Measurements from ENCODE around the gene EIF4EBP3. TPM values are rescaled to one million over a fixed set of nuclear protein-coding genes. Genes with fewer than 3 reads are reported as not detected.
A peak's percentile ranks its signal among the peaks of the same experiment; 100 is the strongest.

EIF4EBP3 gene
- total and polyA plus RNA-seq, 2 donors (not counting 1 experiment from before 2014, with no cell fraction given): 1.8 to 3.0 TPM

- peak within 1 kb of the TSS; percentile 1 for H2AFZ ChIP-seq (ENCODE audit: low read length)
- peak within 1 kb of the TSS; percentile 66 to 95 (median 80) for H3K4me3 ChIP-seq (replicated peaks in 1 of 4; ENCODE audit: control extremely low read depth in 1 of 4, insufficient read depth in 1 of 4, low read depth in 3 of 4, low read length in 4 of 4)
These were observed 9.8 kb downstream of the EIF4EBP3 start, which contains the start of gene SRA1 for GRCh38 chr5:140557136-140557805. Gene SRA1, minus strand, starts transcription at chr5:140557473. Its CDS starts 21 bp downstream, at chr5:140557452.

DNA sequence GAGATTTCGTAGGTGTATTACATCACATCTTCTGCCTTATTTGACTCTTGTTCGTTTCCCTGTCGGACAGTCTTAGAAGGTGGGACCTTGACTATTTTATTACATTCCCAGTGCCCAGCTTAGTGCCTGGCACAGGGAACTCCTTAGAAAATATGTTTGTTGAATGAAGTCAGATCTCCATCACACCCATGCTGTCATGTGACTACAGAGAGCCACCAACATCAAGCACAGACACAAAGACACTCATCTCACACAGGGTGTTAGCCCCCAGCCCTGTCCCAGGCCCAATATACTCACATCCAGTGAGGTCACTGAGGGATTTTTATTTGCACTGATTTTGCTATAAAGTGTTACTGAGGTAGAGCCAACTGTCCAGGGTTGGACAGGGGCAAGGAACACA, 10.5 kb downstream of the EIF4EBP3 start:
- peak overlapping the region in 1 of 4 experiments; percentile 95 for H3K4me3 ChIP-seq (replicated peaks in 1 of 4; ENCODE audit: control extremely low read depth in 1 of 4, insufficient read depth in 1 of 4, low read depth in 3 of 4, low read length in 4 of 4)
- peak overlapping the region; percentile 75 for H3K4me2 ChIP-seq (ENCODE audit: extremely low read depth, insufficient read depth, low read length)

More at GRCh38 chr5:140557136-140557805, 9.8 kb downstream of the EIF4EBP3 start, which contains the start of gene SRA1:
- DNase-seq (ENCODE audit: low read depth in 2 of 2): peak; percentile 88 to 89
- Histone ChIP-seq H3K36me3 (ENCODE audit: control insufficient read depth, insufficient read depth, low read length) (no peaks in the 10 kb centered on the region), H3K79me2 (ENCODE audit: control insufficient read depth, insufficient read depth, low read length) (peaks cover 38% of the 10 kb centered on the region), H3K9me3 (ENCODE audit: control insufficient read depth, insufficient read depth, low read depth, low read length) (no peaks in the 10 kb centered on the region), H3K27ac (ENCODE audit: insufficient read depth, low read length) (peak within 1 kb of the TSS; percentile 81), H3K9ac (ENCODE audit: insufficient read depth, low read length) (peak within 1 kb of the TSS; percentile 94), H3K4me2 (ENCODE audit: extremely low read depth, insufficient read depth, low read length) (peak within 1 kb of the TSS; percentile 89), H3K27me3 (ENCODE audit: control insufficient read depth, insufficient read depth, low read length) (no peaks in the 10 kb centered on the region), H3K4me1 (ENCODE audit: control insufficient read depth, extremely low read depth, insufficient read depth, low read length) (no peaks in the 10 kb centered on the region), H4K20me1 (ENCODE audit: control insufficient read depth, extremely low read depth, insufficient read depth, low read length) (no peaks in the 10 kb centered on the region)
- TF ChIP-seq CTCF (conservative IDR thresholded peaks at IDR 0.05 in 1 of 2, IDR thresholded peaks at IDR 0.05 in 1 of 2; ENCODE audit: low read depth in 1 of 2, low read length in 2 of 2) (no peak), EZH2 (IDR thresholded peaks at IDR 0.05; ENCODE audit: low read length, missing control alignments) (no peak)

DNA sequence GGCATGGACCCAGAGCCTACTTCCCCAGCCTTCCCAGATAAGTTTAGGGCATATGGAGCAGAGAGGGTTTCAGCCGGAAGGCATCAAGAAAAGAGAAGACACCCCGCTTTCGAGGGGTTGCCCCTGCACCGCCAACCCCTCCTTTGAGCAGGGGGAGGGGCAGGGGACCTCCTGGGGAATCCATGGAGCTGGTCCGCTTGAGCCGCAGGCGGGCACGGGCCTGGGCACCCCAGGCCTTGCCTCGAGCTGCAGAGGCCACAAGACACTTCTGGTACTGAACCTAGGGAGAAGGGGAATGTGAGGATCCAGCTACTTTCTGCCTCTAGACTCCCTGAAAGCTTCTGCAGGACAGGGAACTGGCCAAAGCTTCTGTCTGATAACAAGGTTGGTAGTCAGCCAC, 11.1 kb downstream of the EIF4EBP3 start:
- H3K27ac ChIP-seq (ENCODE audit: insufficient read depth, low read length): no peak overlapping the region
- no peak overlapping the region for H3K9ac ChIP-seq (ENCODE audit: insufficient read depth, low read length)
- DNase-seq (ENCODE audit: low read depth in 2 of 2): no peak
- H2AFZ ChIP-seq (ENCODE audit: low read length): no peak overlapping the region
- peaks cover 28% of the 10 kb centered on the region for H3K79me2 ChIP-seq (ENCODE audit: control insufficient read depth, insufficient read depth, low read length)
- peaks cover 2% of the 10 kb centered on the region for H3K4me1 ChIP-seq (ENCODE audit: control insufficient read depth, extremely low read depth, insufficient read depth, low read length)
- H3K36me3 ChIP-seq (ENCODE audit: control insufficient read depth, insufficient read depth, low read length): no peaks in the 10 kb centered on the region
- no peaks in the 10 kb centered on the region for H3K9me3 ChIP-seq (ENCODE audit: control insufficient read depth, insufficient read depth, low read depth, low read length)
- no peaks in the 10 kb centered on the region for H4K20me1 ChIP-seq (ENCODE audit: control insufficient read depth, extremely low read depth, insufficient read depth, low read length)
- H3K4me3 ChIP-seq (replicated peaks in 1 of 4; ENCODE audit: control extremely low read depth in 1 of 4, insufficient read depth in 1 of 4, low read depth in 3 of 4, low read length in 4 of 4): no peak overlapping the region
- no peaks in the 10 kb centered on the region for H3K27me3 ChIP-seq (ENCODE audit: control insufficient read depth, insufficient read depth, low read length)
- no peak for TF ChIP-seq CTCF (conservative IDR thresholded peaks at IDR 0.05 in 1 of 2, IDR thresholded peaks at IDR 0.05 in 1 of 2; ENCODE audit: low read depth in 1 of 2, low read length in 2 of 2)
- TF ChIP-seq EZH2 (IDR thresholded peaks at IDR 0.05; ENCODE audit: low read length, missing control alignments): no peak
- H3K4me2 ChIP-seq (ENCODE audit: extremely low read depth, insufficient read depth, low read length): no peak overlapping the region

More for the DNA sequence above, 10.5 kb downstream of the EIF4EBP3 start:
- H4K20me1 ChIP-seq (ENCODE audit: control insufficient read depth, extremely low read depth, insufficient read depth, low read length): no peaks in the 10 kb centered on the region
- no peaks in the 10 kb centered on the region for H3K4me1 ChIP-seq (ENCODE audit: control insufficient read depth, extremely low read depth, insufficient read depth, low read length)
- peak overlapping the region; percentile 81 for H3K27ac ChIP-seq (ENCODE audit: insufficient read depth, low read length)
- no peak overlapping the region for H3K9ac ChIP-seq (ENCODE audit: insufficient read depth, low read length)
- TF ChIP-seq CTCF (conservative IDR thresholded peaks at IDR 0.05 in 1 of 2, IDR thresholded peaks at IDR 0.05 in 1 of 2; ENCODE audit: low read depth in 1 of 2, low read length in 2 of 2) (no peak), EZH2 (IDR thresholded peaks at IDR 0.05; ENCODE audit: low read length, missing control alignments) (no peak)
- H3K79me2 ChIP-seq (ENCODE audit: control insufficient read depth, insufficient read depth, low read length): peaks cover 34% of the 10 kb centered on the region
- no peak for DNase-seq (ENCODE audit: low read depth in 2 of 2)
- H2AFZ ChIP-seq (ENCODE audit: low read length): no peak overlapping the region
- no peaks in the 10 kb centered on the region for H3K27me3 ChIP-seq (ENCODE audit: control insufficient read depth, insufficient read depth, low read length)
- H3K9me3 ChIP-seq (ENCODE audit: control insufficient read depth, insufficient read depth, low read depth, low read length): no peaks in the 10 kb centered on the region
- no peaks in the 10 kb centered on the region for H3K36me3 ChIP-seq (ENCODE audit: control insufficient read depth, insufficient read depth, low read length)

Data from fibroblast of lung (primary cell).